ENCODE measurements around the gene GRIK4. TPM values are rescaled to one million over a fixed set of nuclear protein-coding genes. Genes with fewer than 3 reads are reported as not detected.

Gene GRIK4
- total and polyA plus RNA-seq, 2 experiments from 2014 or later: not detected

GRCh38 chr11:120778685-120779490 is 267.3 kb downstream of the GRIK4 start:
- no peak for DNase-seq
- no peaks in the 10 kb centered on the region for H3K79me2 ChIP-seq (ENCODE audit: insufficient read depth)
- TF ChIP-seq EZH2 (IDR thresholded peaks at IDR 0.05; ENCODE audit: insufficient read depth, poor library complexity, severe bottlenecking) (no peak), EZH2phosphoT487 (IDR thresholded peaks at IDR 0.05; ENCODE audit: insufficient read depth, low read depth) (no peak)
- no peaks in the 10 kb centered on the region for H3K36me3 ChIP-seq (ENCODE audit: low read depth)
- H3K9me2 ChIP-seq (ENCODE audit: insufficient read depth): no peaks in the 10 kb centered on the region
- H3K9me3 ChIP-seq (ENCODE audit: low read depth): no peaks in the 10 kb centered on the region
- H4K20me1 ChIP-seq (ENCODE audit: insufficient read depth): no peaks in the 10 kb centered on the region
- peaks cover 12% of the 10 kb centered on the region for H3K27me3 ChIP-seq (replicated peaks; ENCODE audit: insufficient read depth)
- H3F3A ChIP-seq (ENCODE audit: insufficient read depth): no peaks in the 10 kb centered on the region
- no peak overlapping the region for H3K4me3 ChIP-seq
- in situ Hi-C loops (cut with MboI): no loop called here
- no peaks in the 10 kb centered on the region for H3K4me1 ChIP-seq (ENCODE audit: insufficient read depth)
- H3K4me2 ChIP-seq (ENCODE audit: unreplicated experiment): no peak overlapping the region
- H3K9ac ChIP-seq: no peak overlapping the region
- 71 to 73% methylated on average over 10 of the region's 10 CpGs for WGBS, 2 experiments (ENCODE audit: low coverage in 1 of 2, low lambda C conversion rate in 2 of 2, missing lambda C conversion rate in 2 of 2)
- no peak overlapping the region for H2AFZ ChIP-seq
- no peak overlapping the region for H3K27ac ChIP-seq

GRCh38 chr11:120780239-120780638 is 268.7 kb downstream of the GRIK4 start:
- no peaks in the 10 kb centered on the region for H4K20me1 ChIP-seq (ENCODE audit: insufficient read depth)
- peak; percentile 10 for DNase-seq
- H3K9me2 ChIP-seq (ENCODE audit: insufficient read depth): no peaks in the 10 kb centered on the region
- no peak overlapping the region for H3K4me3 ChIP-seq
- no peaks in the 10 kb centered on the region for H3K4me1 ChIP-seq (ENCODE audit: insufficient read depth)
- no peak overlapping the region for H2AFZ ChIP-seq
- H3K9ac ChIP-seq: no peak overlapping the region
- TF ChIP-seq EZH2 (IDR thresholded peaks at IDR 0.05; ENCODE audit: insufficient read depth, poor library complexity, severe bottlenecking) (no peak), EZH2phosphoT487 (IDR thresholded peaks at IDR 0.05; ENCODE audit: insufficient read depth, low read depth) (no peak)
- WGBS, 2 experiments (ENCODE audit: low coverage in 1 of 2, low lambda C conversion rate in 2 of 2, missing lambda C conversion rate in 2 of 2): 52 to 75% methylated on average over 2 of the region's 2 CpGs
- no peaks in the 10 kb centered on the region for H3K79me2 ChIP-seq (ENCODE audit: insufficient read depth)
- H3K9me3 ChIP-seq (ENCODE audit: low read depth): no peaks in the 10 kb centered on the region
- in situ Hi-C loops (cut with MboI): no loop called here
- no peak overlapping the region for H3K27ac ChIP-seq
- no peak overlapping the region for H3K4me2 ChIP-seq (ENCODE audit: unreplicated experiment)
- peaks cover 18% of the 10 kb centered on the region for H3K27me3 ChIP-seq (replicated peaks; ENCODE audit: insufficient read depth)
- no peaks in the 10 kb centered on the region for H3F3A ChIP-seq (ENCODE audit: insufficient read depth)
- H3K36me3 ChIP-seq (ENCODE audit: low read depth): no peaks in the 10 kb centered on the region

GRCh38 chr11:120781486-120782120 is 270.1 kb downstream of the GRIK4 start:
- no peak for DNase-seq

GRCh38 chr11:120784566-120785251 is 273.2 kb downstream of the GRIK4 start:
- no peak for DNase-seq
- no peaks in the 10 kb centered on the region for H3F3A ChIP-seq (ENCODE audit: insufficient read depth)
- TF ChIP-seq EZH2phosphoT487 (IDR thresholded peaks at IDR 0.05; ENCODE audit: insufficient read depth, low read depth) (no peak), EZH2 (IDR thresholded peaks at IDR 0.05; ENCODE audit: insufficient read depth, poor library complexity, severe bottlenecking) (no peak)
- no peak overlapping the region for H3K9ac ChIP-seq
- H4K20me1 ChIP-seq (ENCODE audit: insufficient read depth): no peaks in the 10 kb centered on the region
- no peaks in the 10 kb centered on the region for H3K36me3 ChIP-seq (ENCODE audit: low read depth)
- no peaks in the 10 kb centered on the region for H3K4me1 ChIP-seq (ENCODE audit: insufficient read depth)
- H3K9me3 ChIP-seq (ENCODE audit: low read depth): no peaks in the 10 kb centered on the region
- peaks cover 17% of the 10 kb centered on the region for H3K27me3 ChIP-seq (replicated peaks; ENCODE audit: insufficient read depth)
- no peak overlapping the region for H3K4me3 ChIP-seq
- 48 to 51% methylated on average over 12 of the region's 12 CpGs for WGBS, 2 experiments (ENCODE audit: low coverage in 1 of 2, low lambda C conversion rate in 2 of 2, missing lambda C conversion rate in 2 of 2)
- H3K4me2 ChIP-seq (ENCODE audit: unreplicated experiment): no peak overlapping the region
- H3K79me2 ChIP-seq (ENCODE audit: insufficient read depth): no peaks in the 10 kb centered on the region
- in situ Hi-C loops (cut with MboI): no loop called here
- H3K27ac ChIP-seq: no peak overlapping the region
- H2AFZ ChIP-seq: no peak overlapping the region
- H3K9me2 ChIP-seq (ENCODE audit: insufficient read depth): no peaks in the 10 kb centered on the region

More at GRCh38 chr11:120781486-120782120, 270.1 kb downstream of the GRIK4 start:
- TF ChIP-seq EZH2phosphoT487 (IDR thresholded peaks at IDR 0.05; ENCODE audit: insufficient read depth, low read depth) (no peak), EZH2 (IDR thresholded peaks at IDR 0.05; ENCODE audit: insufficient read depth, poor library complexity, severe bottlenecking) (no peak)
- Histone ChIP-seq H3K4me2 (ENCODE audit: unreplicated experiment) (no peak overlapping the region), H3K9ac (no peak overlapping the region), H3F3A (ENCODE audit: insufficient read depth) (no peaks in the 10 kb centered on the region), H3K27ac (no peak overlapping the region), H3K36me3 (ENCODE audit: low read depth) (no peaks in the 10 kb centered on the region), H3K27me3 (replicated peaks; ENCODE audit: insufficient read depth) (peaks cover 18% of the 10 kb centered on the region), H3K4me3 (no peak overlapping the region), H3K9me3 (ENCODE audit: low read depth) (no peaks in the 10 kb centered on the region), H3K79me2 (ENCODE audit: insufficient read depth) (no peaks in the 10 kb centered on the region), H2AFZ (no peak overlapping the region), H4K20me1 (ENCODE audit: insufficient read depth) (no peaks in the 10 kb centered on the region), H3K9me2 (ENCODE audit: insufficient read depth) (no peaks in the 10 kb centered on the region), H3K4me1 (ENCODE audit: insufficient read depth) (no peaks in the 10 kb centered on the region)
- WGBS, 2 experiments (ENCODE audit: low coverage in 1 of 2, low lambda C conversion rate in 2 of 2, missing lambda C conversion rate in 2 of 2): 64 to 70% methylated on average over 8 of the region's 8 CpGs
- in situ Hi-C loops (cut with MboI): no loop called here
